ENCODE measurements around the gene POR. TPM values are rescaled to one million over a fixed set of nuclear protein-coding genes. Genes with fewer than 3 reads are reported as not detected.
A peak's percentile ranks its signal among the peaks of the same experiment; 100 is the strongest.

POR gene
- total RNA-seq, 1 donor, result 35.2 TPM

- no peak for DNase-seq (ENCODE audit: low read depth)
- no peak overlapping the region for H3K4me3 ChIP-seq (ENCODE audit: low read depth, low read length)
- TF ChIP-seq CTCF (IDR thresholded peaks at IDR 0.05; ENCODE audit: insufficient read depth, low read length), result no peak
These were observed 2.0 kb downstream of the POR start for GRCh38 chr7:75916685-75917634.

- DNase-seq (ENCODE audit: low read depth), result peak; percentile 29
- no peak overlapping the region for H3K4me3 ChIP-seq (ENCODE audit: low read depth, low read length)
- no peak for TF ChIP-seq CTCF (IDR thresholded peaks at IDR 0.05; ENCODE audit: insufficient read depth, low read length)
These were observed 5.6 kb downstream of the POR start for GRCh38 chr7:75920431-75921161.

GRCh38 chr7:75921479-75921878, 6.5 kb downstream of the POR start:
- TF ChIP-seq CTCF (IDR thresholded peaks at IDR 0.05; ENCODE audit: insufficient read depth, low read length), result no peak
- H3K4me3 ChIP-seq (ENCODE audit: low read depth, low read length), result no peak overlapping the region
- DNase-seq (ENCODE audit: low read depth), result no peak

GRCh38 chr7:75922966-75923603, 8.1 kb downstream of the POR start:
- DNase-seq (ENCODE audit: low read depth), result no peak
- H3K4me3 ChIP-seq (ENCODE audit: low read depth, low read length), result no peak overlapping the region
- no peak for TF ChIP-seq CTCF (IDR thresholded peaks at IDR 0.05; ENCODE audit: insufficient read depth, low read length)

GRCh38 chr7:75924256-75924655, 9.3 kb downstream of the POR start:
- H3K4me3 ChIP-seq (ENCODE audit: low read depth, low read length), result no peak overlapping the region
- no peak for DNase-seq (ENCODE audit: low read depth)
- TF ChIP-seq CTCF (IDR thresholded peaks at IDR 0.05; ENCODE audit: insufficient read depth, low read length), result no peak

GRCh38 chr7:75924889-75925288, 9.9 kb downstream of the POR start:
- no peak for DNase-seq (ENCODE audit: low read depth)
- no peak overlapping the region for H3K4me3 ChIP-seq (ENCODE audit: low read depth, low read length)
- no peak for TF ChIP-seq CTCF (IDR thresholded peaks at IDR 0.05; ENCODE audit: insufficient read depth, low read length)

All from fibroblast of the aortic adventitia (primary cell).